ENCODE results near the gene FBXO27.

GRCh38 chr19:39031368-39032062 is 834 bp downstream of the FBXO27 start:
- TF ChIP-seq CTCF (conservative IDR thresholded peaks at IDR 0.05; ENCODE audit: low read depth, low read length) (no peak), EZH2 (IDR thresholded peaks at IDR 0.05; ENCODE audit: borderline replicate concordance, low read depth, low read length, poor library complexity, severe bottlenecking) (no peak)
